Astrocyte of the cerebellum (primary cell): Measurements from ENCODE around the gene TMEM175.

Experiments used
- DNase-seq: peaks from one replicate; pipeline ENCODE4 v3.0.0-alpha.2; 2011; ENCODE audit warnings: low read depth
- H3K4me3 ChIP-seq: 2 replicates; pipeline ENCODE4 v1.5.1; 2011; ENCODE audit warnings: mild to moderate bottlenecking, low read depth, low read length, moderate library complexity
- in situ Hi-C: cut with HindIII; loops from 2 replicates; pipeline ENCODE4 v1.10.0; 2017; ENCODE audit warnings: low sequenced_read_pairs
- TF ChIP-seq, protein P1 (sequence below): IDR thresholded peaks from 2 replicates; pipeline ENCODE4 v1.5.1; 2012; ENCODE audit warnings: low read length, low read depth, moderate library complexity, mild to moderate bottlenecking; ENCODE audit errors: missing control alignments

Gene TMEM175

DNA sequence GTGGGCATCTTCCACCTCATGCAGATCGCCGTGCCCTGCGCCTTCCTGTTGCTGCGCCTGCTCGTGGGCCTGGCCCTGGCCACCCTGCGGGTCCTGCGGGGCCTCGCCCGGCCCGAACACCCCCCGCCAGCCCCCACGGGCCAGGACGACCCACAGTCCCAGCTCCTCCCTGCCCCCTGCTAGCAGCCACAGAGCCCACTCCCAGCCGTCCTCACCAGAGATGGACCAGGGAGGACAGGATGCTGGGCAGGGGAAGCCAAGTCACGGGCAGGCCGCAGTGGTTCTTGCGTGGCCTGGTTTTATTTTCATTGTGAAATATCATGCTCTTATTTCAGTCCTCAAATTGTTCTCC lies 26.0 kb downstream of the TMEM175 start:
- TF ChIP-seq, protein P1, sequence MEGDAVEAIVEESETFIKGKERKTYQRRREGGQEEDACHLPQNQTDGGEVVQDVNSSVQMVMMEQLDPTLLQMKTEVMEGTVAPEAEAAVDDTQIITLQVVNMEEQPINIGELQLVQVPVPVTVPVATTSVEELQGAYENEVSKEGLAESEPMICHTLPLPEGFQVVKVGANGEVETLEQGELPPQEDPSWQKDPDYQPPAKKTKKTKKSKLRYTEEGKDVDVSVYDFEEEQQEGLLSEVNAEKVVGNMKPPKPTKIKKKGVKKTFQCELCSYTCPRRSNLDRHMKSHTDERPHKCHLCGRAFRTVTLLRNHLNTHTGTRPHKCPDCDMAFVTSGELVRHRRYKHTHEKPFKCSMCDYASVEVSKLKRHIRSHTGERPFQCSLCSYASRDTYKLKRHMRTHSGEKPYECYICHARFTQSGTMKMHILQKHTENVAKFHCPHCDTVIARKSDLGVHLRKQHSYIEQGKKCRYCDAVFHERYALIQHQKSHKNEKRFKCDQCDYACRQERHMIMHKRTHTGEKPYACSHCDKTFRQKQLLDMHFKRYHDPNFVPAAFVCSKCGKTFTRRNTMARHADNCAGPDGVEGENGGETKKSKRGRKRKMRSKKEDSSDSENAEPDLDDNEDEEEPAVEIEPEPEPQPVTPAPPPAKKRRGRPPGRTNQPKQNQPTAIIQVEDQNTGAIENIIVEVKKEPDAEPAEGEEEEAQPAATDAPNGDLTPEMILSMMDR = no peak
- H3K4me3 ChIP-seq = no peak overlapping the region
- in situ Hi-C loops = no loop called here
- DNase-seq = no peak

DNA sequence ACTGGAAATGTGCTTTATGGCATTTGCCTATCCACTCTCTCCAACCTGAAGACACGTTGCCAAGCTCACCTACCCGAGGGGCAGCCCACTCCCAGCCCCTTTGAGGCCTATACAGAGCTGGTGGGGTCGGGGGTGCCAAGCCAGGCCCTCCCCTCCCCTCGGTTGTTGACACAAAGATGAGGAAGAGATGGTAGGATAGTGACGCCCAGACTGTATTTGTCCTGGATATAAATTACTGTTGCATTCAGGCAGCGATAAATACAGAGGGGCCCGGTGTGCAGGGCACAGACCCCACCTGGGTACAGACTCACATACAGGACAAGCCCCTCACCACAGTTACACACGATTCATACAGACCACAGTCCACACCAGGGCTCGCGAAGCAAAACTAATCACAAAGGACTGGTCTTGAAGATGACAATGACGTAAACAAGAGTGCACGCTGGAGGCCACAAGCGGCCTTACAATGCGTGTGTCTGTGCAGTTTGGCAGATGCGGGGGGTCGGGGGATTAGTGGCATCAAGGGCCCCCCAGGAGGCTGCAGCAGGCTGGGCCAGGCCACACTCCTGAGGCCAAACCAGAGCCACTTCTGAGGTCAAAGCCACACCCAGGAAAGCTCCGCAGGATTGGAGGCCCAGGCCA lies 26.6 kb downstream of the TMEM175 start:
- H3K4me3 ChIP-seq = no peak overlapping the region
- in situ Hi-C loops = no loop called here
- TF ChIP-seq, protein P1 = no peak
- DNase-seq = no peak

DNA sequence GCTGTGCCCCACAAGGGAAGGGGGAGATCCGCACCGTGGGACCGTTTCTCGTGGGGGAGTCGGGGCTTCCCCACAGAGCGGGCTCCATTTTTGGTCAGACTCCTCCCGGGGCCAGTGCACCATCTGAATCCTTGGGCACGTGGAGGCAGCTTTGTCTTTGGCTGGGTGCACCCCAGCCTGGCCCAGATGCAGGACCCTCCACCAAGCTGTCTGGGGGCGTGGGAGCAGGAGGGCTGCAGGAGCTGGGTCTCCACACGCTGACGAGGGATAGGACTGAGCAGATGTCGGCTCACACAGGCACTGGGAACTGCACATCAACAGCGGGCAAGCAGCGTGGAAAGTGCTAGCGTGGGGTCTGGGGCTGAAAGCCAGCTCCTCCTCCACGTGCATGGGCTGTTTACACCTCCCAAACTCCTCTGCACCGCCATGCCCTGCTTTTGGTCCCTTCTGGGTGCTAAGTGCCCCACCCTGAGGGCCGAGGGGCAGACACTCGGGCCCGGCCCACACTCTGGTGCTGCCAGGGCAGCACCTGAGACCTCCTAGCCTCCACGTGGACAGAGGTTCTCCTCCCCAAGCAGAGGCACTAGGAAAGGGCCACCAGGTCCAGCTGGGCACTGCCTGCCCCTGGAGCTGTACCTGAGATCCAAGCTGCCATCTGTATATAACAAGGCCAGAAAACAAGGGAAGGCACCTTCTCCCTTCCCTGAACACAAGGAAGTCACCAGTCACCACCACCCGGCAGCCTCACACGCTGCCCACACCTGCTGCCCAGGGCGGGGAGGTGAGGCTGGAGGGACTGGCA lies 27.3 kb downstream of the TMEM175 start:
- DNase-seq = no peak
- TF ChIP-seq, protein P1 = no peak
- in situ Hi-C loops = no loop called here

DNA sequence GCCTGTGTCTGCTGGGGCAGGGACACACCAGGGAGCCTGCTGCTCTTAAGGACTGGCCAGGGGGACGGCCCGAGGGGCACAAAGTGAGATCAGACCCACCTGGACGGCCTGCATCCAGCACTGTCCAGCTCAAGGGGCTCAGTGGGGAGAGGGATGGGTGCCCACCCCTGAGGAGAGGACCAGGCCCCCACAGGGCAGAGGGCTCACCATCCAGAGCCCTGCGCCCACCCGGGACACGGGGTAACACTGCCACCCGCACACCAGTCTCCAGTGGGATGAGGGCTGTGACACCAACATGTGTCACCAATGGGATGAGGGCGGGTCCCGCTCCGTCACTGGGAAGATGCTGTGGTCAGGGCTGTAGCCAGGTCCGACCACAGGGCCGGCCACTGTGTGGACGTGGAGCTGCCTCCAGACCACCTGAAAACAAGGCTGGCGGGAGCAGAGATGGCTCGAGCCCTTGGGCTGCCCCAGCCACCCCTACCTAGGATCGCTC lies 27.9 kb downstream of the TMEM175 start:
- TF ChIP-seq, protein P1 = no peak
- in situ Hi-C loops = no loop called here

More for the DNA sequence above, 27.3 kb downstream of the TMEM175 start:
- H3K4me3 ChIP-seq = no peak overlapping the region

DNA sequence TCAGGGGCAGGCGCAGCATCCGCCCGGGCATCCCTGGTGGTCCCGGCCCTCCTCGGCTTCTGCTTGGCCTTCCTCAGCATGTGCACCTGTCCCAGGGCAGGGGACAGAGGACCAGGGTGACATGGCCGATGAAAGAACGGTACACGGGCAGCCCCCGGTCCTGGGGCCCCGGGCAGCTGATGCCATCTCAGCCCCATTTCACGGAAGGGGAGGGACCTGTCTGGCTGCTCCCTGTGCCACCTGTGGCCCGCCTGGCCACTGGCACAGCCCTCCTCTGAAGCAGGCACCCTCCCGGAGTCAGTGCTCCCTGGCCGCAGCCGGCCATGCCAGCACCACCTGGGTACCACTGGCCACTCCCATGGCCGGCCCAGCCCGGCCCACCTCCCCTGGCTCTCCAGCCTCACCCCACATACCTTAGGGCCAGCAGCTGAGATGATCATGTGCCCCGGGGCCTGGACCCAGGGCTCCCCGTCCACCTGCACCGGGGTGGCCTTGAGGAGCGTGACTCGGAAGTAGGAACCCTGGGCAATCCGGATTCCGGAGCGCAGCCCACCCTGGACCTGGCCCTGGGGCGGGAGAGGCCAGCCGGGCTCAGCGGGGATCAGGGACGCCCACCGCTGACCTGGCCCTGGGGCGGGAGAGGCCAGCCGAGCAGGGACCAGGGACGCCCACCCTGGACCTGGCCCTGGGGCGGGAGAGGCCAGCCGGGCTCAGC lies 28.5 kb downstream of the TMEM175 start:
- in situ Hi-C loops = no loop called here
- H3K4me3 ChIP-seq = no peak overlapping the region
- DNase-seq = no peak
- TF ChIP-seq, protein P1 = no peak

More for the DNA sequence above, 27.9 kb downstream of the TMEM175 start:
- DNase-seq = no peak
- no peak overlapping the region for H3K4me3 ChIP-seq
